Measurements from ENCODE around the gene SPATA2L. TPM values are rescaled to one million over a fixed set of nuclear protein-coding genes. Genes with fewer than 3 reads are reported as not detected.

Gene SPATA2L
- total and polyA plus RNA-seq, 12 donors = 1.9 to 13.0 (median 3.1) TPM

DNA sequence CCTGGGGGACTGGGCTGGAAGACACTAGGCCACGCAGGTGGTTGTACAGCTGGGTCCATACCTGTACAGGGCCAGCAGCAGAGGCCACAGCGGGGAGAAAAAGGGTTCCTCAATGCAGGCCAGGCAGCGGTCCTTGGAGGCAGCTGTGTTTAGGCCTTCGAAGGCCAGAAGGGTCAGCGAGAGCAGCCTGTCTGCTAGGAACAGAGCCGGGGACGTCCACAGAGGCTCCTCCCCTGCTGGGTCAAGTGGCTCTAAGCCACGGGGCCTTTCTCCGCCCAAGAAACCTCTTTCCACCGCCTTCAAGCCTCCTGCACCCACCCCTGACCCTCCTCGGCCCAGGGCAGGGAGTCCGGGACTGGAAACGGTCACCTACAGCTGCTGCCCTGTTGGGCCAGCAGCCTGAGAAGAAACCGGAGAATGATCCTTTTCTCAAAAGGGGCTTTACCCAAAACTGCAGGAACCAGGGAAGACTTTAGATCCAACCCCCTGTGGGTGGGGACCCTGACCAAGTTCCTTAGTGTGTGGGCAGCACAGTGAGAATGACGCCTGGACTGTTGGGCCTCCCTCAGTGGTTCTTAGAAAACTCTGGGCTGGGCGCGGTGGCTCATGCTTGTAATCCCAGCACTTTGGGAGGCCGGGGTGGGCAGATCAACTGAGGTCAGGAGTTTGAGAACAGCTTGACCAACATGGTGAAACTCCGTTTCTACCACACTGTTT lies 8.4 kb upstream of the SPATA2L start:
- no peaks in the 10 kb centered on the region for H3K9me3 ChIP-seq
- TF ChIP-seq, protein P1, sequence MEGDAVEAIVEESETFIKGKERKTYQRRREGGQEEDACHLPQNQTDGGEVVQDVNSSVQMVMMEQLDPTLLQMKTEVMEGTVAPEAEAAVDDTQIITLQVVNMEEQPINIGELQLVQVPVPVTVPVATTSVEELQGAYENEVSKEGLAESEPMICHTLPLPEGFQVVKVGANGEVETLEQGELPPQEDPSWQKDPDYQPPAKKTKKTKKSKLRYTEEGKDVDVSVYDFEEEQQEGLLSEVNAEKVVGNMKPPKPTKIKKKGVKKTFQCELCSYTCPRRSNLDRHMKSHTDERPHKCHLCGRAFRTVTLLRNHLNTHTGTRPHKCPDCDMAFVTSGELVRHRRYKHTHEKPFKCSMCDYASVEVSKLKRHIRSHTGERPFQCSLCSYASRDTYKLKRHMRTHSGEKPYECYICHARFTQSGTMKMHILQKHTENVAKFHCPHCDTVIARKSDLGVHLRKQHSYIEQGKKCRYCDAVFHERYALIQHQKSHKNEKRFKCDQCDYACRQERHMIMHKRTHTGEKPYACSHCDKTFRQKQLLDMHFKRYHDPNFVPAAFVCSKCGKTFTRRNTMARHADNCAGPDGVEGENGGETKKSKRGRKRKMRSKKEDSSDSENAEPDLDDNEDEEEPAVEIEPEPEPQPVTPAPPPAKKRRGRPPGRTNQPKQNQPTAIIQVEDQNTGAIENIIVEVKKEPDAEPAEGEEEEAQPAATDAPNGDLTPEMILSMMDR (IDR thresholded peaks at IDR 0.05) = no peak
- H3K4me1 ChIP-seq = peaks cover 0 to 20% (median 11%) of the 10 kb centered on the region in 9 donors
- peaks cover 0 to 20% (median 0%) of the 10 kb centered on the region in 9 donors for H3K36me3 ChIP-seq
- H3K4me3 ChIP-seq = no peak overlapping the region
- peaks cover 0 to 12% (median 7%) of the 10 kb centered on the region in 7 donors for H3K27me3 ChIP-seq
- intact Hi-C loops (cut with DNase I) = loop anchor here in 7 of 10 donors (5.0 to 10.0 kb wide), 4 partner anchors 75 to 152 kb away; no protein-coding TSS in a partner anchor
- DNase-seq (no peak), ATAC-seq (no peak)
- 87 to 89% methylated on average over 19 of the region's 19 CpGs for WGBS, 2 donors
- H3K27ac ChIP-seq = no peak overlapping the region

GRCh38 chr16:89709166-89709565 lies 7.7 kb upstream of the SPATA2L start:
- H3K27ac ChIP-seq = no peak overlapping the region
- ATAC-seq = no peak
- H3K4me1 ChIP-seq = peaks cover 0 to 20% (median 11%) of the 10 kb centered on the region in 9 donors
- TF ChIP-seq, protein P1 (IDR thresholded peaks at IDR 0.05) = no peak
- H3K9me3 ChIP-seq = no peaks in the 10 kb centered on the region
- WGBS, 2 donors = 87% methylated on average over 10 of the region's 10 CpGs
- intact Hi-C loops (cut with DNase I) = loop anchor here in 7 of 10 donors (5.0 to 10.0 kb wide), 4 partner anchors 76 to 153 kb away; no protein-coding TSS in a partner anchor
- H3K27me3 ChIP-seq = peaks cover 0 to 12% (median 7%) of the 10 kb centered on the region in 7 donors
- no peak overlapping the region for H3K4me3 ChIP-seq
- no peak for DNase-seq
- peaks cover 0 to 20% (median 0%) of the 10 kb centered on the region in 9 donors for H3K36me3 ChIP-seq

- ATAC-seq = peak in 4 of 8 donors; percentile 1 to 56 (median 12)
- no peaks in the 10 kb centered on the region for H3K9me3 ChIP-seq
- 81 to 83% methylated on average over 19 of the region's 19 CpGs for WGBS, 2 donors
- peaks cover 0 to 20% (median 0%) of the 10 kb centered on the region in 9 donors for H3K36me3 ChIP-seq
- DNase-seq = no peak
- TF ChIP-seq, protein P1 (IDR thresholded peaks at IDR 0.05) = no peak
- peaks cover 0 to 12% (median 6%) of the 10 kb centered on the region in 7 donors for H3K27me3 ChIP-seq
- no peak overlapping the region for H3K27ac ChIP-seq
- intact Hi-C loops (cut with DNase I) = loop anchor here in 7 of 10 donors (5.0 to 10.0 kb wide), 4 partner anchors 76 to 154 kb away; no protein-coding TSS in a partner anchor
- H3K4me3 ChIP-seq = no peak overlapping the region
- H3K4me1 ChIP-seq = peaks cover 0 to 20% (median 11%) of the 10 kb centered on the region in 9 donors
Observed at GRCh38 chr16:89708481-89708931, 7.0 kb upstream of the SPATA2L start.

GRCh38 chr16:89707695-89708094 lies 6.2 kb upstream of the SPATA2L start:
- ATAC-seq = no peak
- no peaks in the 10 kb centered on the region for H3K9me3 ChIP-seq
- peaks cover 0 to 10% (median 4%) of the 10 kb centered on the region in 7 donors for H3K27me3 ChIP-seq
- H3K36me3 ChIP-seq = peaks cover 0 to 20% (median 0%) of the 10 kb centered on the region in 9 donors
- peaks cover 0 to 20% (median 11%) of the 10 kb centered on the region in 9 donors for H3K4me1 ChIP-seq
- no peak for DNase-seq
- H3K4me3 ChIP-seq = no peak overlapping the region
- intact Hi-C loops (cut with DNase I) = loop anchor here in 7 of 10 donors (2.0 to 10.0 kb wide), 5 partner anchors 77 to 155 kb away; no protein-coding TSS in a partner anchor
- 89 to 93% methylated on average over 9 of the region's 9 CpGs for WGBS, 2 donors
- TF ChIP-seq, protein P1 (IDR thresholded peaks at IDR 0.05) = no peak
- H3K27ac ChIP-seq = no peak overlapping the region

Data from heart right ventricle (tissue), 16 donors.